T-helper 9 cell (primary cell): ENCODE results near the gene STK32B.
"Not testable (repeated sequence)": the region's sequence is repeated elsewhere in the genome, so short reads cannot be mapped to it uniquely, and the experiment has no call there.

Experiments
- DNase-seq: peaks from one replicate; pipeline ENCODE4 v3.0.0-alpha.2; 2020

STK32B gene

DNA sequence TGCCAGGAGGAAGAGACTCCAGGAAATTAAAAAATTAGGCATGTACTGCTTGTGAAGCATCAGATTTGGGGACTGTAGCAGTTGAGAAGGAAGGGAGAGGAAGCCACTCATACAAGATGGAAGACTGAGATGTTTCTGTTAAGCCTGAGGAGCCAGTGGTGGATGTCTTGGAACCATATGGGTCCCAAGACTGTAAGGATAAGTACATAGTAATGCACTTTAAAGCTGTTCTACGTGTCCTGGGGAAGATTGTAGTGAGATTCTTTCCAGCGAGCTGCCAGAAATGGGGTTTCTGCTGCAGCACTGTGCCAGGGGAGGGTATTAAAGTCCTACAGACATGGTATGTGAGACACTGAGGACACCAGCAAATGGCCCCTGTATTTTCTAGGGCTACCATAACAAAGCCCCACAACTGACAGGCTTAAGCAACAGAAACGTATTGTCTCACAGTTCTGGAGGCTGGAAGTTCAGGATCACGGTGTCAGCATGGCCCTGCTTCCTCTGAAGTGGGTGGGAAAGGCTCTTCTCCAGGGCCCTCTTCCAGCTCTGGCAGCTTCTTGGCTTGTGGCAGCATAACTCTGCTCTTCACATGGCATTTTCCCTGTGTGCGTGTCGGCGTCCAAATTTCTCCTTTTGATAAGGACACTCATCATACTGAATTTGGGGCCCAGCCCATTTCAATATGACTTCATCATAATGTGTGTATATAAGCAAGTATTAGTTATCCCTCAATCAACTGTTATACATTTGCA, 352.6 kb downstream of the STK32B start:
- DNase-seq, result no peak

DNA sequence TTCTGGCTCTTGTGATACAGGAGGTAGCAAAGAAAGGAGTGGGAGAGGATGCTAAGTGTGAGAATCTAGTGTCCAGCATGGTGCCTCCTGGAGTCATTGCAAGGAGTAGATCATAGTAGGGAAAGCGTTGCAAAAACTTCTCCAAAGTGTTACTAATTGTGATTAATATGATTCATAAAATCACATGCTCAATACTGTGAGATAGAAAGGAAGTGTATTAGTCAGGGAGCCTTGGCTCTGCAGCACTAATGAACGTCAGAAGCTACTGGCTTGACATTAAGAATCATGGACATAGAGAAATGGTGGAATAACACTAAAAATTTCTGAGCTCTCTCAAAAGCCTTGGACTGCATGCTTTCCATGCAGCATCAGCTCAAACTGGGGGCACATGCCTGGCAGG, 358.0 kb downstream of the STK32B start:
- no peak for DNase-seq

DNA sequence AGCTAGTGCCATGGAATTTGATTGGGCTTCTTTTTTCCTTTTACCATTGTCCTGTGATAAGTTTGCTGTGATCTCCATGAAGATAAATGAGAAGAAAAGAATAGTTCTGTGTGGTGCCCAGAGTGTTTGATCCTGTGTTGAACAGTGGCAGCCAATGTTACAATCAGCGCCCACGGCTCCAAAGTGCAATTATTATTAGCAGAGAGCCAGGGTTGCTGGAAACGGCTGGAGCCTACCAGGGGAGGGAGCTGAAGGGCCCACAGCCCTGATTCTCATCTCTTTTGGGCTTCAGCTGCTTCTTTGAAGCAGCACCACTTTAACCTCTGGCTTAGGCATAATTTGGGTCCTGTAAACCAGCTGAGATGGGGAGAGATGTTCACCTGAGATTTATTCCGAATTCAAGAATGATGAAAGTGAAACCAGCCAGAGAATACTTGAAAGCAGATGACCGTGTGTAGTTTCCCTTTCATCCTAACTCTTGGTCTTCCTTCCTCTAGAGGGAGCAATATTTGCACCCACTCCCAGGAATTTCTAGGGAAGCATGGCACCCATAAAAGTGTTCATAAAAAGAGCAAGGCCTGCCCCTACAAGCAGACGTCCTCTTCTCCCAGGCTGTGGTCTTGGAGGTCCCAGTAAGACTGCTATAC, 358.8 kb downstream of the STK32B start:
- DNase-seq, result no peak

DNA sequence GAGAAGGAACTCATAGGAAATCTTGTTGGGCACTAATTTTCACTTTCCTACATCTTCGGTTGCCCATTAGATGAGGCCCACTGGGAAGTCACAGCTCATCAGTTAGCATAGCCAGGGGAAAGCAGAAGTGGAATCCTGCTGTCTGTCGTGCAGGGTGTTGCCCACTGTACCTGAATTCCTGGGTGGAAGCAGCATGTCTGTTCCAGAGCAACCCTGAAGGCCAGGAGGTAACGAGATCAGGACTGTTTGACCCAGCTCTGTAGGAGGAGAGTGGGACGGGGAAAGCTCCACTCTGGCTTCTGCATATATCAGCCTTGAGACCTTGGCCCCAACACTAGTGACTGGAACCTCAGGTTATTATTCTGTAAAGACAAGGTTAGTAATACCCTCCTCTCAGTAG, 361.0 kb downstream of the STK32B start:
- no peak for DNase-seq

DNA sequence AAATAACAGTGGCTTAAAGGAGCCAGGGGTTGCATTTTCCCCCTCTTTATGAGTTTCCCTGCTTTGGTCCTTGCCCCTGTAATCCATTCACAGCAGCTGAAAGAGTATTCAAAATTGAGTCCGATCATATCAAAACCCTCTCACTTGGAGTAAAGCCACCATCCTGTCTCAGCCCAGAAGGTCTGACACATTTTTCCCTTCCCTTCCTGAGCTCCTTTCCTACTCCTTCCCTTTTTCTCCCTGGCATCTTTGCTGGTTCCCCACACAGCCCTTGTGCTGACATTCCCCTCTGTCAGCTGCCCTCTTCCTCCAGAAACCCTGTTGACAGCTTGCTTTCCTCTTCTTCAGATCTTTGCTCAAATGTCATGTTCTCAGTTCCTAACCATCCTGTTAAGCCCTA, 361.5 kb downstream of the STK32B start:
- no peak for DNase-seq

DNA sequence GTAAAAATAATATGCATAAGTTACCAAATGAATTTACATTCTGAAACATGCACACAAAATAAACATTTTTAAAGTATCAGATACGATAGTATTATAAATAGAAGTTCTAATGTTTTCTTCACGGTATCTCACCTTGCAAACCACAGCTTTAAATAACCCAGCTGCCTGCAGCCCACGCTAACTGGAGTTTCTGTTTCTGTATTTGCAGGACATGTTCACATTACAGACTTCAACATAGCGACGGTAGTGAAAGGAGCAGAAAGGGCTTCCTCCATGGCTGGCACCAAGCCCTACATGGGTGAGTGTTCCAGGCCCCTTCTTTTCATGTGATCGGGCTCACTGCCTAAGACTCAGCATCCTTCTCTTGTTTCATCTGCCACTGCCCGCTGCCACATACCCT, 365.4 kb downstream of the STK32B start:
- no peak for DNase-seq

DNA sequence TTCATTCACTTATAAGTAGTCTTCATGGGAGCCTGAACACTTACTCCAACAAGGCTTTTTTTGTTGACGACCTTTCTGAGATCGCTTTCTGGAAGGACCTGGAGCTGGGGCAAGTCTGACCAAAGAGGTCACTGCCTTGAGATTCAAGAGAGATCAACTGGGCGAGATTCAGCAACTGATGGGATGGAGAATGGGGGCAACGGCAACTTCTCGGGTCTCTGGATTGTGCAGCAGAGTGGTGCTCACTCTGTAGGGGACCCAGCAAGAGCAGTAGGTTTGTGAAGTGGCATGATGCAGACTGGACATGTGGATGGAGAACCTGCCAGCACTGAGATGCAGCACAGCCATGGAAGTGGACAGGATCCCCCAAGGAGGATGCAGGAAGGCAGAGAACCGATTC, 369.0 kb downstream of the STK32B start:
- DNase-seq, result no peak

DNA sequence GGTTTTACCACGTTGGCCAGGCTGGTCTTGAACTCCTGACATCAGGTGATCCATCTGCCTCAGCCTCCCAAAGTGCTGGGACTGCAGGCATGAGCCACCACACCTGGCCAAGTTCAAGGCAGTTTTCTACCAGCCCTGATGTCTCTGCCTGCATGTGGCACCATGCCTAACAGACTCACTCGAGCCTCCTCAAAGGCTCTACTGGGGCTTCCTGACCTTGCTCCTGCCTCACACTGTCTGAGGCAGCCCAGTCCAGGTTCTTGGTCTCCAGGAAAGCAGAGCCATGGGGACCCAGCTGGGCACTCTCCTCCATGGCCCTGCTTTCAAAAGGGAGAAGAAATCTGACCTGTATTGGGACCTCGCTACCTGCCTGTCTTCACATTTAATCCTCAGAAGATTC, 370.1 kb downstream of the STK32B start:
- no peak for DNase-seq

DNA sequence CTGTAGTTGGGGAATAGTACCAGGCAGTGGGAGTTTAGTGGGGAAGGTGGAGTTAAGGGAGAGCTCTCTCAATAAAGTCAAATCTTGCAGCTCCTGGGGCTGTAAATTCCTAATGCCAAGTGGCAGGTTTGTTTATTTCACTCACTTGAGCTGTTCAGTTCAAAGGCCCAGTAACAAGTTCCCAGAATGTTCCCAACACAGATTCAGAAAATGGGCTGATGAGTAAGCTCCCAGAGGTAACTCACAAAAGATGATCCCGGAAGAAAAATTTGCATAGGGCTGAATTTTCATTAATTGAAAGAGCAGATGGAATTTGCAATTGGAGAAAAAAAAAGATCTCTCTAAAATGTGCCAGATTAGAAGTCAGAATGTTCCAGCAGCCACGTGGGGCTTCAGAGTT, 370.9 kb downstream of the STK32B start:
- DNase-seq, result no peak

DNA sequence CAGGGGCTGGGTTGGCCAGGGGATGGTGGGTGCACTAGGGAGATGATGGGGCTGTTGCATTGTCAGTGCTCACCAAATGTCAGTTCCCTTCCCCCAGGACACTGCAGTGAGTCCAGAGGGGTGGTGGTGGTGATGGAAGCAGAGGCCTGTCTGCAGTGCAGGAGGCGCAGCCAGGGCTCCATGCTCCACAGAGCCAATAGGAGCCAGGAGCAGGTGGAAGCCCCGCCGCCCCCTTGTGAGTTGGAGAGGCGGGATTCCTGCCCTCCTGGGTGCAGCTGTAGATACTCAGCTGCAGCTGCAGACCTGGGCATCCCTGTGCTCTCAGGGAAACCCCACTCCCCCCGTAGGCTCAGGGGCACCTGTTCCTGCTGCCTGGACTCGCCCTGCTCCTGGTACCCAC, 372.4 kb downstream of the STK32B start:
- DNase-seq, result no peak

DNA sequence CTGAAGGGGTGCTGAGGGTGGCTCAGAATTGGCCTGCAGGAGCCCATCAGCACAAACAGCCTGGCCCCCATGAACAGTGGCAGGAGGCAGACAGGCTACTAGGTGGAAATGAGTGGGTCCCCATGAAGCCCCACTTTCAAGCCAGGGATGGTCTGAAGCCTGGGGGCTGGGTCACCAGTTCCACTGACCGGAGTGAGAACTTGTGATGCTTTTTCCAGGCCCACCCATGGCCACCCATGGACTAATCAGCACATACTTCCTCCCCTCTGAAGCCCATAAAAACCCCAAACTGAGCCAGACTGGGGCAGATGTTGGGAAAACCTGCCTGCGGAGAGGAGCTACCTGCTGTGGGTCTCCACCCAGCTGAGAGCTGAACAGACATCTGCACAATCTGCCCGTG, 372.9 kb downstream of the STK32B start:
- DNase-seq, result no peak

DNA sequence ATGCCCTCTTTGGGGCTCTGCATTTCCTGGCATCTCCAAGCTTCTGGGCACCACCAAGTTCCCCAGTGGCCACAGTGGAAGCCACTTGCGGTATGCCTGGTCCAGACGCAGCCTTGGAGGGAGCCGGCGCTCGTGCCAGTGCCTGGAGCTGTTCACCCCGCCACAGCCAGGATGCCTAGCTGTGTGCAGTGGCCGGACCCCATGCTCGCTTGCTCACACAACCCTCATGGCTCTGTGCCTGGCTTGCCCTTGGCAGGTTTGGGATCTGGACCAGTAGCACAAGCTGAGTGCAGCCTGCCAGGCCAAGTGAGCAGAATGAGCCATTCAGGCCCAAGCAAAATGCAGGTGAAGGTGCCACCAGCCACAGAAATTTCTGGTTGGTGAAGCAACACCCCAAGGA, 373.6 kb downstream of the STK32B start:
- DNase-seq, result no peak

DNA sequence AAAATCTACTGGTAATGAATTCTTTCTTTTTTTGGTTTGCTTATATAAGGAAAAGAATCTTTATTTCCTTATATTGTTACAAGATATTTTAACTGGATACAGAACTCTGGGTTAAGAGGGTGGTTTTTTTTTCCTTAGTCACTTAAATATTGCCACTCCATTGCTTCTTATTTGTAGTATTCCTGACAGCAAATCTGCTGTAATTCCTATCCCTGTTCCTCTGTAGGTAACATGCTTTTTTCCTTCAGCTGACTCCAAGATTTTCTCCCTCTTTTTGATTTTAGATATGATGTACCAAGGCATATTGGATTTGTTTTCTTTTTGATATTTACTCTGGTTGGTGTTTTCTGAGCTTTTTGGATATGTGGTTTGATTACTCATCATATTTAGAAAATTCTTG, 378.5 kb downstream of the STK32B start:
- no peak for DNase-seq

DNA sequence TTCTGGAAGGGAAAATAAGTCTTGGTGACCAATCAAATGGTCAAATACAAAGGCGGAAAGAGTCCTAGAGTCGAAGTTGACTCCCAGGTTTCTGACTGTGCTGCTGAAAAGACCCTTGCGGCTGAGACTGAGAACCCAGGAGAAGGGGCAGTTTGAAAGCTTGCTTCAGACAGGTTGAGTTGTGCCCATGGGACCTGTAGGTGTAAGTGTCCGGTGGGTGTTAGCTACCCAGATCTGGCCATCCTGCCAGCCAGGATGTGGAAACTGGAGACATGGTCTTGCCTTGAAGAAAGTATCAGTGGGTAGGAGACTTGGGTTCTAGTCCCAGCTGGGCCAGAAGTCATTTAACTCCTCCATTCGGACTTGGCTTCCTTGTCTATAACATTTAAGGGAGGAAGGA, 381.9 kb downstream of the STK32B start:
- DNase-seq, result no peak

DNA sequence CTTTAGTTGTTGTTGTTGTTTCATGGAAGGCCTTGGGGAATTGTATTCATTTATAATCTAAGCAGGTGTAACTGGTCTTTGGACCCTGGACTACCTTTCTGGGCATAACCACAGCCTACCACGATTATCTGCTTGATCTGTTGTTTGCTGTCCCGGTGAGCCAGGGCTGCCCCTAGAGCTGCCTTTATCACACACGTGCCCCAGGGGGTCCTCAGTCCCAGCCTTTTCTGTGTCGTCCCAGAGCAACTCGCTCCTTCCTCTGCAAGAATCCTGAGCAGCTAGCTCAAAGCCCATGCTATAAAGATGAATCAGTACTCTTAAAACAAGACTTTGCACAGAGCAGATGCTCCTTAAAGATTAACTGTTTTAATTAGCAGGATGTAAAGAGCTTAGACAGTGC, 383.9 kb downstream of the STK32B start:
- no peak for DNase-seq

DNA sequence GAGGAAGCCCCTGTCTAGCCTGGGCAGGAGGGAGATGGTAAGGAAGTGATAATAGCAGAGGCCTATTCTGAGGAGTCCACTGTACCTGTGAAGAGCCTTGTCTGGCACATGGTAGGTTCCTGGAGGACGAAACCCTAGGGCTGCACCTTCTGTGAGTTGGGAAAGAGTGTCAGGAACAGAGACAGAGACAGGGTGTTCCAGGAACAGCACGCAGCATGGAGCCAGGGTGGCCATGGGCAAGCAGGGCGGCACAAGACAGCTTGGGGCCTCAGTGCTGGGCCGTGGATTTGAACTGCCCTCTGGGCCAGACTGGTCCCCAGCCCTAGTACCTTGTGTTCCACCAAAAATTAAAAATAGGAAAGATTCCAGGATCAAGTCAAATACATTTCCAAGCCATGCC, 384.5 kb downstream of the STK32B start:
- DNase-seq, result no peak

DNA sequence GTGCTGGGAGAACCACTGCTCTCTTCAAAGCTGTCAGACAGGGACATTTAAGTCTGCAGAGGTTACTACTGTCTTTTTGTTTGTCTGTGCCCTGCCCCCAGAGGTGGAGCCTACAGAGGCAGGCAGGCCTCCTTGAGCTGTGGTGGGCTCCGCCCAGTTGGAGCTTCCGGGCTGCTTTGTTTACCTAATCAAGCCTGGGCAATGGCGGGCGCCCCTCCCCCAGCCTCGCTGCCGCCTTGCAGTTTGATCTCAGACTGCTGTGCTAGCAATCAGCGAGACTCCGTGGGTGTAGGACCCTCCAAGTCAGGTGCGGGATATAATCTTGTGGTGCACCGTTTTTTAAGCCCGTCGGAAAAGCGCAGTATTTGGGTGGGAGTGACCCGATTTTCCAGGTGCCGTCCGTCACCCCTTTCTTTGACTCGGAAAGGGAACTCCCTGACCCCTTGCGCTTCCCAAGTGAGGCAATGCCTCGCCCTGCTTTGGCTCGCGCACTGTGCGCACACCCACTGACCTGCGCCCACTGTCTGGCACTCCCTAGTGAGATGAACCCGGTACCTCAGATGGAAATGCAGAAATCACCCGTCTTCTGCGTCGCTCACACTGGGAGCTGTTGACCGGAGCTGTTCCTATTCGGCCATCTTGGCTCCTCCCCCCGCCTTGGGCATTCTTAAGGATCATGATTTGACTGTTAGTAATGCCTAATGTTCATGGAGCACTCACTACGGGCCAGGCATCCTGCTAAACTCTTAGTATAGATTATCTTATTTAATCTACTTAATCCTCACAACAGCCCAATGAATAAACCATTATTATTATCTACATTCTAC, 392.9 kb downstream of the STK32B start:
- DNase-seq, result not testable (repeated sequence)

DNA sequence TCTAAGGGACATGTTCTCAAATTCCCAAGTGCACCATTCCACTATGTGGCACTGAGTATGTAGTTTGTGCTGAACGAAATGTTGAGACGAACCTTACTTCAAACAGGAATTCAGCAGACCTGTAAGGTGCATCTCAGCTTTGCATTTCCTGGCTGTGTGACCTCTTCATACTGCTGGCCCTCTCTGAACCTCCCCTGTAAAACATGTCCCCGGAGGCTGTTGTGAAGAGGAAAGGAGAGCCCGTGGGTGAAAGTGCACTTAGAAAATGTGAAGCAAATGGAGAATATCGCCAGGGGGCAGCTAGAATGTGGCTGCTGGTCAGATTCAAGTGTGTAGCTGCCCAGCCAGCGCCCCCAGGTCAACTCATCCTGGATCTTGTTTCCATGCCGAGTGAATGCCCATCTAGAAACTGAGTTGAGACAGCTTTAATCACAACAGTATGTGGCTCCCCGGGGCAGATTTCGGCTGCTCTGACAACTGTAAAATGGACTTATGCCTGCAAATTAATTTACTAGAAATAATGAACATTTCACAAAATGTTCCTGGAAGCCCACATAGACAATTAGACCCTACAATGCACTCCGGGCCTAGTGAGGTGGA, 393.7 kb downstream of the STK32B start:
- no peak for DNase-seq

DNA sequence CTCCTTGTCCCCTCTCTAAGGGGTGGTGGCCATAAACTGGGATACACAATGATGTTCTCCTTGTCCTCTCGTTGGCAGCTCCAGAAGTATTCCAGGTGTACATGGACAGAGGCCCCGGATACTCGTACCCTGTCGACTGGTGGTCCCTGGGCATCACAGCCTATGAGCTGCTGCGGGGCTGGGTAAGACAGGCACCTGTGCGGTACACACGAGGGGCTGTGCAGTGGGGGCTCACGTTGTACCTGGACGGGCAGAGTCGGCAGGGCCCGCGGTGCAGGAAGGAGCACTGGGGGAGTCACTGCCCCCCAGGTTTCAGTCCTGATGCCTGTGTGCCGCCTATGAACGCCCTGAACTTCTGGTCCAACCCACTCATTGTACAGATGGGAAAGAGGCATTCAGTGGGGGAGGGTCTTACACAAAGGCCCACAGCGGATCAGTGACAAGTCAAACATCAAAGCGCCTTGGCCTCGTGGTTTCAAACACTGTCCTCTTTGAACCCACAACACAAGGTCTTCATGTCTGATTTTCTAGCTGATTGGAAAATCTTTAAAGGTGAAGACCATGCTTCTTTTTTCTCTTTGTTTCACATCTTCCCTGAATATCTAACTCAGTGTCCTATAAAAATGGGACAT, 395.4 kb downstream of the STK32B start:
- no peak for DNase-seq

DNA sequence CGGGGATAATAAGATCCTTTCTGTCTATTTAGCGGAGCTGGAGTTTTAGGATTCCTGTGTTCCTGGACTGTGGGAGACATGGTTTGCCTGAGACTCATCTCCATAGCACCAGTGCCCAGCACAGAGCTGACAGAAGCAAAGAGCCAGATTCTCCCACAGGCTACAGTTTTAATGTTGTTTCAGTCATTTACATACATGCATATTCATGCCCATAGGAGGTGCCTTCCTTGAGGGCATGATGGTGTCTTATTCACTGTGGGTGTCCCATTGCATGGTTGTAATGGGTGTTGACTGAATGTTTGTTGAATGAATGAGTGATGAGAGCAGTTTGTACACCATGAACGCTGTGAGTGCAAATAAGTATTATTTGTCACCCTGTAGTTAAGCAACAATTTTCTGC, 396.5 kb downstream of the STK32B start:
- DNase-seq, result no peak

DNA sequence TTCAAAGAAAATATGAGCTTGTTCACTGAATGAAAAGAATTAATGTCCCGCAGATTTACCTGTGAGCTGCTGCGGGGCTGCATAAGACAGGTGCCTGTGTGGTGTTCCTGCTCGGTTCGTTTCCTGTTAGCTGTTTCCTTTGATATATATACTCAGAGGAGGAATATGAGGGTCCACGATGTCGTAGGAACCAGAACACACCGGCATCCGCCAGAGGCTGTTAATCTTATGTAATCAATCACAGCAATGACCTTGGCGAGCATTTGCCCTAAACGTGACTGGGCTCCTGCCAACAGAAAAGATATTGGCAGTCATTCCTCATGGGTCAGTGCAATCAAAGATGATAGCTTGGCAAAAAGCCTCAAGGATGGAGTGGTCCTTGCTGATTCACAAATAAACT, 396.9 kb downstream of the STK32B start:
- no peak for DNase-seq

DNA sequence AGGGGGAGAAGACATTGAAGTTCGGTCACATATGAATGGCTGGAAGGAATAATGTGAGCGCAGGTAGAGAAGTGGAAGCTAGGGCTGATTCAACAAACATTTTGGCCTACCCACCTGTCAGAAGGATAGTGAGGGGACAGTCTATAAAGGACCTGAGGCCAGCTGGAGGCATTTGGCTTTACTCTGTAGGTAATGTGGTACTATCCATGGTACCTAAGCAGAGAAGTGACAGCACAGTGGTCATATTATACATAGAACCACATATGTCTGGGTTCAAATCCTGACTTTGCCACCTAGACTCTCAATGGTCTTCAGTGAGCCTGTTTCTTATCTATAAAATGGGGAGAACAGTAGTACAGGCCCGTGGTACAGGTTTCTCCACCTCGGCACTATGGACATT, 400.0 kb downstream of the STK32B start:
- no peak for DNase-seq

DNA sequence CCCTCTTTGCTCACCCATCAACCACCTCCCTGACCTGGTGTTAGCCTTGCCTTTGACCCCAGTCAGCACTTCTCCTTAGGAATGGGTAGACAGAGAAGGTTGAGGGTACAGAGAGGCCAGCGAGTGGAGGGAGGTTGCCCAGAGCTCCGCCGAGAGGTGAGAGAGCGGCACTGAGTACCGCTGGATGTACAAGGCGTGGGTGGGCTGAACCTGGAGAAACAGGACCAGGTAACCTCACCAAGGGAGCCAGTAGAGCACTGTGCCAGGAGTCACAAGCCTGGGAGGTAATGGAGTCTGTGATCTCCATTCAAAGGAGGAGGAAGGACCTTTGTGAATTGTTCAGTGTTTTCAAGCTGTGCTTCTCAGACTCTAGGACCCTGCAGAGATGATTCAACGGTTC, 400.9 kb downstream of the STK32B start:
- DNase-seq, result no peak
